Peyer's patch (tissue), 4 donors: ENCODE data around the gene ACVR2B. TPM values are rescaled to one million over a fixed set of nuclear protein-coding genes. Genes with fewer than 3 reads are reported as not detected.

Experiments
- DNase-seq, 3 donors: peaks; one replicate each; pipeline ENCODE4 v3.0.0-alpha.2; 2017 to 2019
- H3K27ac ChIP-seq, 4 donors: fragments of 200-600 bp; sonication (generic); one replicate each; pipeline ENCODE4 v1.5.1; 2016 to 2019
- H3K27me3 ChIP-seq, 2 donors: fragments of 200-600 bp; sonication (generic); one replicate each; pipeline ENCODE4 v1.5.1; 2019
- H3K36me3 ChIP-seq, 3 donors: fragments of 200-600 bp; sonication (generic); one replicate each; pipeline ENCODE4 v1.5.1; 2016 to 2019
- H3K4me1 ChIP-seq, 4 donors: fragments of 200-600 bp; sonication (generic); one replicate each; pipeline ENCODE4 v1.5.1; 2016 to 2019
- H3K4me3 ChIP-seq, 4 donors: fragments of 200-600 bp; sonication (generic); 1 replicate in 3 of 4; 2 replicates in 1 of 4; pipeline ENCODE4 v1.5.1; 2016 to 2019; ENCODE audit warnings: mild to moderate bottlenecking in 1 of 4
- H3K9me3 ChIP-seq, 4 donors: fragments of 200-600 bp; sonication (generic); one replicate each; pipeline ENCODE4 v1.5.1; 2016 to 2019; ENCODE audit warnings: mild to moderate bottlenecking in 1 of 4
- CTCF ChIP-seq, 6 experiments: fragments of 450-650 bp in 4 of 6; fragments of 200-600 bp in 2 of 6; sonication (generic) in 1 of 6; IDR thresholded peaks; one replicate each; pipeline ENCODE4 v1.5.1; 2017 to 2019; ENCODE audit warnings: antibody characterized with exemption in 6 of 6, mild to moderate bottlenecking in 3 of 6, moderate library complexity in 1 of 6
- POLR2A ChIP-seq, 2 donors: fragments of 450-650 bp; IDR thresholded peaks; one replicate each; pipeline ENCODE4 v1.5.1; 2017; ENCODE audit warnings: antibody characterized with exemption in 2 of 2, mild to moderate bottlenecking in 2 of 2, moderate library complexity in 2 of 2
- total RNA-seq, 4 donors: library from RNA; depleted of rRNA; stranded (reverse); fragments of >200 nt; gene quantifications; one replicate each; pipeline ENCODE4 v1.1.0, GENCODE V29; 2016

Gene ACVR2B
- total RNA-seq, 4 donors from 2014 or later = 4.9 to 14.5 (median 7.6) TPM

GRCh38 chr3:38533285-38533976 is 79.7 kb downstream of the ACVR2B start:
- no peak for DNase-seq
- no peak overlapping the region for H3K27ac ChIP-seq
- no peaks in the 10 kb centered on the region for H3K36me3 ChIP-seq
- H3K4me3 ChIP-seq = no peak overlapping the region
- no peaks in the 10 kb centered on the region for H3K27me3 ChIP-seq
- TF ChIP-seq CTCF (IDR thresholded peaks at IDR 0.05) (no peak), POLR2A (IDR thresholded peaks at IDR 0.05) (no peak)
- no peaks in the 10 kb centered on the region for H3K4me1 ChIP-seq
- H3K9me3 ChIP-seq = no peaks in the 10 kb centered on the region

DNA sequence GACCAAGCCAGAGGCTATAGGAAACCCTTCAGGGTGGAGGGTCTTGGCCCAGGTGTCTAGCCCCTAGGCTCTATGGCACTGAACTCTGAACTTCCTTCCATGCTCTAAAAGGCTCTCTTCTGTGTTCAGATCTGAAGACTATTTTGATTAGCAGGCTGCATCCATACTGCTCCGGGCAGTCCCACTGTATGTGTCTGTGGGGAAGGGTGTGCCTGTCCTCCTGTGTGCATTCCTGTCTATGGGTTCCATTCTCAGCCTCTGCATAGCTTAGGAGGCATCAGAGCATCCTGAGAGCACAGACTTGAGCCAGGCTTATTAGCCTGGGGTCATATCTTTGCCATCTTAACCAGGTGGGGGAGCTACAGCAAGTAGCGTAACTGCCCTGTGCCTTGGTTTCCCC is 80.5 kb downstream of the ACVR2B start:
- no peaks in the 10 kb centered on the region for H3K36me3 ChIP-seq
- H3K4me3 ChIP-seq = no peak overlapping the region
- no peak for DNase-seq
- TF ChIP-seq POLR2A (IDR thresholded peaks at IDR 0.05) (no peak), CTCF (IDR thresholded peaks at IDR 0.05) (no peak)
- H3K4me1 ChIP-seq = no peaks in the 10 kb centered on the region
- H3K27ac ChIP-seq = no peak overlapping the region
- no peaks in the 10 kb centered on the region for H3K27me3 ChIP-seq
- H3K9me3 ChIP-seq = no peaks in the 10 kb centered on the region

GRCh38 chr3:38534604-38535003 is 80.9 kb downstream of the ACVR2B start:
- Histone ChIP-seq H3K27me3 (no peaks in the 10 kb centered on the region), H3K27ac (no peak overlapping the region), H3K36me3 (no peaks in the 10 kb centered on the region), H3K9me3 (no peaks in the 10 kb centered on the region), H3K4me3 (no peak overlapping the region), H3K4me1 (no peaks in the 10 kb centered on the region)
- TF ChIP-seq CTCF (IDR thresholded peaks at IDR 0.05) = no peak
- no peak for TF ChIP-seq POLR2A (IDR thresholded peaks at IDR 0.05)
- DNase-seq = no peak

DNA sequence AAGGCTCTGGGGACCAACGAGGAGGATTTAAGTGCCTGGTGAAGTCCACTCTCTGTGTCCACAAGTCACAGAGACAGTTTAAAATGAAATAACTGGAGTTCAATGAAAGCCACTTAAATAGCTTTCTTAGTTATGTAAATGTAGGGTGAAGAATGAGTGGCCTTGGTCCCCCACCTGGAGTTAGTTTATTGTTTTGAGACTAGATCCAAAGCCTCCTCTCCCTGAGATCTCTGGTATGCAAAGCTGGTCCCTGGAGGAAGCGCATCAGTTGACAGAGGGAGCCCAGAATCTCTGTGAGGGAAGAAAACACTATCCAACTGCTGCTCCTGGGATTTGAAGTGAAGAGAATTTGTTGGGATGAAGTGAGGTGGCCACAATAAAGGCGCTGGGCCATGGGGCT is 83.0 kb downstream of the ACVR2B start:
- Histone ChIP-seq H3K36me3 (no peaks in the 10 kb centered on the region), H3K4me1 (no peaks in the 10 kb centered on the region), H3K27me3 (no peaks in the 10 kb centered on the region), H3K27ac (no peak overlapping the region), H3K4me3 (no peak overlapping the region), H3K9me3 (no peaks in the 10 kb centered on the region)
- no peak for DNase-seq
- no peak for TF ChIP-seq POLR2A (IDR thresholded peaks at IDR 0.05)
- no peak for TF ChIP-seq CTCF (IDR thresholded peaks at IDR 0.05)

DNA sequence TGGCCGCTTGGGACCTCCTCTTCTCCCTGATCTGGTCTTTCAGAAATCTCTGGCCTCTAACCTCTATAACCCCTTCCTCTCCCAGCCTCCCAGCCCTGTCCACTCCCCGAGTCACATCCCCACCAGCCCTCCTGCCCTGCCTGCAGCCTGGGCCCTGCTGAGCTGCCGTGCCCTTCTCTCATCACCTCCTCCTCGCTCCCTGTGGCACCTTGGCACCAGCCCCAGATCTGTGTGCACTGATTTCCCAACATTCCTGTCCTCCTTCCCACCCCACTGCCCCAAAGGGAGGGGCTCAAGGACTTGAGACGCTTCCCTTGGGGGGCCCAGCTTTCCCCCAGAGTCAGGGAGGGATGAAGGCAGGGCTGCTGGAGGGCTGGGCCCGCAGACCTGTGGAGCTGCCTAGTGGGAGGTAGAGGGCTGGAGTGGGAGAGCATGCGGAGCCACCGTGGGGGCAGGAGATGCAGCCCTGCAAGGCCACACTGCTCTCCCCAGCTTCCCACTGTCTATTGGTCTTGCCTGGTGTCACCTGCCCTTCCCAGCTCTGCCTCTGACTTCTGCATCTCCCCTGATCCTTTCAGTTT is 85.2 kb downstream of the ACVR2B start:
- H3K4me1 ChIP-seq = no peaks in the 10 kb centered on the region
- H3K4me3 ChIP-seq = no peak overlapping the region
- no peak overlapping the region for H3K27ac ChIP-seq
- no peak for TF ChIP-seq CTCF (IDR thresholded peaks at IDR 0.05)
- no peak for TF ChIP-seq POLR2A (IDR thresholded peaks at IDR 0.05)
- H3K9me3 ChIP-seq = no peaks in the 10 kb centered on the region
- H3K27me3 ChIP-seq = no peaks in the 10 kb centered on the region
- no peaks in the 10 kb centered on the region for H3K36me3 ChIP-seq
- DNase-seq = no peak
